GM18909 (cell line): Measurements from ENCODE around the gene SBNO2.

Experiments used
- ATAC-seq: cut with Tn5 transposase; IDR thresholded peaks from one replicate; pipeline ENCODE4 v1.9.1; 2021; ENCODE audit warnings: mild to moderate bottlenecking; ENCODE audit not compliant: unreplicated experiment, poor library complexity

SBNO2 gene

GRCh38 chr19:1169411-1169791, 4.7 kb downstream of the SBNO2 start:
- ATAC-seq, result no peak

DNA sequence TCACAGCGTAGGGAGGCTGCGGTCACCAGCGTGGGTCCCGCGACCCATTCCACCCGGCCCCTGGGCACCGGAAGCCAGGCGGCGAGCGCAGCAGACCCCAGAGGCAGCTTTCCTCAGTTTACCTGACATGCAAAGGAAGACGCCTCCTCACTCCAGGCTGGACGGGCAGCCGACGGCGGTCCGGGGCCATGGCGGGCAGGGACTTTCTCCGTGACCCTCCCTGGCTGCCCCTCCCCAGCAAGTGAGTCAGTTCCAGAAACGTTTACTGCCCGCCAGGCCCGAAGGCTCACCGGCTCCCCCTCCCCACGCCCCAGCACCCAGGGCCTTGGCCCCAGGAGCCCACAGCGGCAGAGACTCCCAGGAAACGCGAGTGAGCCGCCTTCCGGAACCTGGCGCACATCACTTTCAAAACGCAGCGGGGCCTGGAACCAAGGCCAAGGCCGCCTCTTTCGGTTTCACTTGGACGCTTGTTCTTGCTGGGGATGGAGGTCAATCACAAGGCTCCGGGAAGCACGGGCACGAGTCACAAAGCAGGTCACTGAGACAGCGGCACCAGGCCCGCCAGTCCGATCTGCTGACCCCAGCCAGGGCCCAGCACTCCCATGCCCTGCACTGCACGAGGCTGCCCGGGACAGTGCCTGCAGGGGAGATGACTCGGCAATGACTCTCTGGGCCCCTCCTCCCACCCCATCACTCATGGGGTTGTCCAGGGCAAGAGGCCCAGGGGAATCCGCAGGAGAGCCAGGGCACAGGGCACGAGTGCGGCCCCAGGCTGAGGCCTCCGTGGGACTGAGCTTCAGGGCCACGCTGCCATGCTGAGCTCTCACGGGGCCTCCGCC, 5.3 kb downstream of the SBNO2 start:
- no peak for ATAC-seq

DNA sequence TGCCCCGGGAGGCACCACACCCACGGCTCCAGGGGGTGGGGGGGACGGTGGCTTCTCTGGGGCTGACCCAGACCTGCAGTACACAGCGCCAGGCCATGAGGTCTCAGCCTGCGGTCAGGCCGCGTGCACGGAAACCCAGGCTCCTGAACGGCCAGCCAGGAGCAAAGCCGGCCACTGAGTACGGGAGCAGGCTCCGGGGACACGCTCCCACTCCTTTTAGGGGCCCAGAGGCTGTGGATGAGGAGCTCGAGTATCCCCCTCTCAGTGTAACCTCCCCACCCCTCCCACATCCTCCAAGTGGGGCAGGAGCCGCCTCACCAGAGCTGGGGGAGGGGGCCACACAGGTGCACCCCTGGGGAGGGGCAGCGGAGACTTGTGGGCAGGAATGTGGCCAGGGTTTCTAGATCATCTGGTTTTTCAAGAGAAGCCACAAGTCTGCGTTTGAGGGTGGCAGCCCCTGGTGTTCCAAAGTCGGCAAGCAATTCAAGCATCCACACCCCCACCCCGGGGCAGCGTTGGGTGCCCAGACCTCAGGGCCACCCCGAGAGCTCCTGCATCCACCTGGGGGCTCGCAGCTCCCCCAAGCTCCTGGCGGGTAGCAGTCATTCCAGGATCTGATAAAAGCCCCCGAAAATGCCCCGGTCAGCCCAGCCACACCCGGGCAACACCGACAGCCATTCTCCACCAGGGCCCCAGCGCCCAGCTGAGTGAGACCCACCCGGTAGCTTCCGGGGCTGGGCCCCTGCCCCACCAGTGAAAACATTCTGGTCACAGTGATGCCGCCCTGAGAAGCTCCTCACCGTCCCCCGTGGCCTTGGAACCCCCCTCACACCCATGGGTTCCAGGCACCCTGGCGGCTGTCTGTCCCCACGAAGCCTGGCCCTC, 6.1 kb downstream of the SBNO2 start:
- ATAC-seq, result no peak

DNA sequence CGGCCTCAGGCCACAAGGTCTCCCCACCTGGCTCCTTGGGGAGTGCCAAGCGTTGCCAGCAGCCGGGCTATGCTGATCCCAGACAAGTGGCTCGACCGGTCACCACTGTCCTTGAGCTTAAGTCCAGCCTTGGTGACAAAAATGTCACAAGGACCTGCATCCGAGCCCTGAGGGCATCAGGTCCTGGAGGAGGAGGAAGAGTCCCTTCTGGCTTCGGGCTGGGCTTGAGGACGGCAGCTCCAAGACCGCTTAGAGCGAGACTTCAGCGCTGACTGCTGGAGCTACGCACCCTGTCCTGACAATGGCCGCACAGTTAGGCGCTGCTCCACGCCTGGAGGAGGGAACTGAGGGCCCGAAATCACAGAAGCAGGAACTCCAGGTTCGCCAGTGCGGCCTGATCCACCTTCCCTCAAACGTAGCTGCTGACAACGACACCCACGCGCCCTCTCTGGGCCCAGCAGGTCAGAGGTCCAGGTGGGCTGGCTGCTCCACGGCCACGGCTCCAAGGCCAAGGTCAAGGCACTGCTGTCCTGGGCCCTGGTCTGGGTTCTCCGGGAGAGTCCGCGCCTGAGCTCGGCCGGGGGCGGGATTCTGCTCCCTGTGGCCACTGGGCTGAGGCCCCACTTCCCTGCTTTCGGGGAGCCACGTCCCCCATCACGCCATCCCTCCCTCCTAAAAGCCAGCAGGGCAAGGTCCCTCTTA, 7.0 kb downstream of the SBNO2 start:
- ATAC-seq, result no peak

DNA sequence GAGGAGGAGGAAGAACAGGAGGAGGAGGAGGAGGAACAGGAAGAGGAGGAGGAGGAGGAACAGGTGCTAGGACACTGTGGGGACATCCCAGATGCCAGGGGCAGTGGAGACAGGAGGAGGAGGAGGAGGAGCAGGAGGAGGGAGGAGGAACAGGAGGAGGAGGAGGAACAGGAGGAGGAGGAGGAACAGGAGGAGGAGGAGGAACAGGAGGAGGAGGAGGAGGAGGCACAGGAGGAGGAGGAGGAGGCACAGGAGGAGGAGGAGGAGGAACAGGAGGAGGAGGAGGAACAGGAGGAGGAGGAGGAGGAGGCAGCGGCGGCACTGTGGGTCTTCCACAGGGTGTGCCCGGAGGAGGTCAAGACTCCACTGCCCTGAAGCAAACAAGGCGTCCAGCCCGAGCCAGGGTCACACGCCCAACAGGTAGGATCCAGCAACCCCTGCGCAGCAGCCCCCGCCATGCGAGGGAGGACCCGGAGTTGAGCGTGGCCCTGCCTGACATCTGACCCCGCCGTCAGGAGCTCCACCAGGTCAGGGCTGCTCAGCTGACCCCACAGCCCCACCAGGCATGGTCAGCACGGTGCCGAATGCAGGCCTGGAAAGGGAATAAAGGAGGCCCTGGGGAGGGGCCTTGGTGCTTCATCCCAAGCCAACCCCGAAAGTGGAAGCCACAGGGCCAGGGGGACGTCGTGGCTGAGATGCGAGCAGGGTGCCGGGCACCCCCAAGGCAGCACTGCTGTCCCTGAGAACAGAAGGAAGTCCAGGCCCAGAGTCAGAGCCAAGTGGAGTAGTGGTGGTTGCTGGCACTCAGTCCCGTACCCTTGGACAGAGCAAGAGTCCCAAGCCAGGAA, 9.2 kb downstream of the SBNO2 start:
- no peak for ATAC-seq

DNA sequence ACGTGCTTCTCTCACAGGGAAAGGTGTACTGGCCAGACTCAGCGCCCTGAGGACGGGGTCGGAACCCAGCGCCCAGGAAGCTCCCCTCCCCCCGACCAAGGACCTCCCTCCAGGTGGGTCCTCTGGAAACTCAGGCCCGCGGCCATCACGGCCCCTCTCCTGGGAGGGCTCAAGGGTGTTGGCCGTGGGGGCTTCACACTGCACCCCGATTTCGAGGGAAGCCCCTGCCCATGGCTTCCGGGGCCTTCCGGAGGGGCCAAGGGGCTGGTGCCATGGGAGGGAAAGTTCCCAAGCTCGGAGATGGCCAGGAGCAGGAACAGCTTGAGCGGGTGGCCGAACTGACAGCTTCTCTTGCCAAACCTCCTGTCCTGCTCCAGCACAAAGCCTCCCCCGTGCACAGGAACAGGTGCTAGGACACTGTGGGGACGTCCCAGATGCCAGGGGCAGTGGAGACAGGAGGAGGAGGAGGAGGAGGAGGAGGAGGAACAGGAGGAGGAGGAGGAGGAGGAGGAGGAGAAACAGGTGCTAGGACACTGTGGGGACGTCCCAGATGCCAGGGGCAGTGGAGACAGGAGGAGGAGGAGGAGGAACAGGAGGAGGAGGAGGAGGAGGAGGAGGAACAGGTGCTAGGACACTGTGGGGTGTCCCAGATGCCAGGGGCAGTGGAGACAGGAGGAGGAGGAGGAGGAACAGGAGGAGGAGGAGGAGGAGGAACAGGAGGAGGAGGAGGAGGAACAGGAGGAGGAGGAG, 10.0 kb downstream of the SBNO2 start:
- ATAC-seq, result no peak

GRCh38 chr19:1163283-1163933, 10.7 kb downstream of the SBNO2 start:
- ATAC-seq, result no peak

DNA sequence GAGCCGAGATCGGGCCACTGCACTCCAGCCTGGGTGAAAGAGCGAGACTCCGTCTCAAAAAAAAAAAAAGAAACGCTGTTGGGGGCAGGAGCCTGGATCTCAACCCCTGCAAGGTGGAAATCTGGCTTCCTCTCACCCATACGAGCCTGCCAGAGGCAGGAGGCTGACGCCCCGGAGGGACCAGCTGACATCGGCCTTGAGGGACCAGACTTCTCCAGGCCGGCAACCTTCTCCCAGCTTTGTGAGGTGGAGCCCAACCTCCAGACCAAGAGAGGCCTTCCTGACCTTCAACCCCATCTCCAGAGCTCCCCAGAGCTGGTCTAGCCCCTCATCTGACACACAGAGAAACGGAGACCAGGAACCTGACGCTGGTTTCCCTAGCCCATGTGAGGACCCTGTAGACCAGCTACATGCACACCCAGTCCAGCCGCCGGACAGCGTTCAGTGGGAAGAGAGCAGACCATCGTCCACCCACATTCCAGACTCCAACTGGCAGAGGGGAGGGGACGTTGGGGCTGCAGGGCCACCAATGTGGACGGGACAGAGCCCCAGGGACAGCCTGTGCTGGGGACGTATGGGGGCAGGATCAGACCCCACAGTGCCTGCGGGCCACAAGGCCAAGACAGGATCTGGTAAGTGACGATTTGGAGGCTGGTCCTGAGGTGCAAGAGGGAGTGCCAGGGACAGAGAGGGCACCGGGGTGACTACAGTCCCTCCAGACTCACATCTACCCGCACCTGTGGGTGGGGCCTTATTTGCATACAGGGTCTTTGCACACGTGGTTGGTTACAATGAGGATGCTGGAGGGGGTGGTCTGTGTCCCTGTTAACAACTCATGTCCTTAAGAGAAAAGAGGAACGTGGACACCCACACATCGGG, 11.4 kb downstream of the SBNO2 start:
- ATAC-seq, result no peak

DNA sequence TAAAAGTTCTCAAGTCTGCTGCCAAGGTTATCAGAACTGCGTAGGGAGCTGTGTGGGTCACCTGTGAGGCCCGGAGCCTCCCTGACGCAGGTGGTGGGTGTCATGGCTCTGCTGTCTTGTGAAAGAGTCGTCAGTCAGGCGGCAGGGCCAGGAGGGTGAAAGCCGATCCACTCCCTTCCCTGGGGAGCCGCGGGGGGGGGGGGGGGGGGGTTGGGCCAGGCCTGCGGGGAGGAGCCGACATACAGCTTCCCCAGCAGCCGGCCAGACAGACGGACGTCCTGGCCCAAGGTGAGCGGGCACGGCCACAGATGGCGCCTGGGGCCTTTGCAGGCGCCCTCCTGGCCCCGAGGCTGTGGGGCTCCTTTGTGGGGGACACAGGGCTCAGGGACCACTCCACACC, 12.4 kb downstream of the SBNO2 start:
- no peak for ATAC-seq

- ATAC-seq, result no peak
Observed at GRCh38 chr19:1159864-1160595, 14.0 kb downstream of the SBNO2 start.

DNA sequence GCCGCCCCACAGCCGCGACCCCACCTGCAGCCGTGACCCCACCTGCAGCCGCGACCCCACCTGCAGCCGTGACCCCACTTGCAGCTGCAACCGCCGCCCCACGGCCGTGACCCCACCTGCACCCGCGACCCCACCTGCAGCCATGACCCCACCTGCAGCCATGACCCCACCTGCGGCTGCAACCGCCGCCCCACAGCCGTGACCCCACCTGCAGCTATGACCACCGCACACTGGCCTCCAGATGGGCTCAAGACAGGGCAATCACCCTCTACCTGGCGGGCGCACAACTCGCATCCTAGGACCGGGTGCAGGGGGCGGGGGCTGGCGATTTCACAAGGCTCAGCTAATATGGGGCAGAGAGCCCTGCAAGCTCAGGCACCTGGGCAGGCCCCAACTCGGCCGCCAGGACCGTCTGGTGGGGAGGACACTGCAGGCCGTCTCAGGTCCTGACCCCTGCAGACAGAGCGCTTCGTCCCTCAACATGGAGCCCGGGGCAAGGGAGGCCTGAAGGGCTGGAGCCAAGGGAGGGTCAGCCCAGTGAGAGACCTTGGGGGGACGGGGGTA, 15.1 kb downstream of the SBNO2 start:
- ATAC-seq, result no peak

GRCh38 chr19:1157931-1158884, 15.9 kb downstream of the SBNO2 start:
- ATAC-seq, result no peak

GRCh38 chr19:1156830-1157615, 17.0 kb downstream of the SBNO2 start:
- ATAC-seq, result no peak

DNA sequence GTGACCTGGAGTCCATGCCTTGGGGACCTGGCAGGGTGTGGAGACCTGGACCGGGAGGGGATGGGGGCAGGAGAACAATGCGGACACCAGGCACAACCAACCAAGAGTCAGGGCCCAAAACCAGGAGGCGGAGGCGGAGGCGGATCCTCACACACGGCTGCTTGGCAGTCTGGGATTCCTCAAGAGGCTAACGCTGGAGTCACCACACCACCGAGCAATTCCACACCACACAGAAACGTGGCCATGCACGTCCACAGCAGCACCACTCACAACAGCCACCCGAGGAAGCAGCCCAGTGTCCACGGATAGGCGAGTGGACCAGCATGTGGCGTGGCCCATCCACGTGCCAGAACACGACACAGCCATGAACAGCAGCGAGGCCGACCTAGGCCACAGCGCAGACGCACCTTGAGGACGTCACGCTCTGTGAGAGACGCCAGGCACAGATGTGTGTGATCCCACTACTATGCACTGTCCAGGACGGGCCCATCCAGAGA, 17.7 kb downstream of the SBNO2 start:
- ATAC-seq, result no peak
